CD4-positive, alpha-beta T cell treated with Interleukin-17A for 1 hour (primary cell): ENCODE data around the gene SDHD.
A peak's percentile ranks its signal among the peaks of the same experiment; 100 is the strongest.
"Not testable (repeated sequence)": the region's sequence is repeated elsewhere in the genome, so short reads cannot be mapped to it uniquely, and the experiment has no call there.

Experiments used
- DNase-seq: peaks from one replicate; pipeline ENCODE4 v3.0.0-alpha.2; 2020

Gene SDHD

GRCh38 chr11:112086422-112087191 lies at the start of gene SDHD, which contains the start of gene TIMM8B:
Gene SDHD, plus strand, starts transcription at chr11:112086873. Its CDS starts 35 bp downstream, at chr11:112086908.
Gene TIMM8B, minus strand, starts transcription at chr11:112086756. Its CDS starts 33 bp downstream, at chr11:112086723.
- DNase-seq: peak; percentile 98

DNA sequence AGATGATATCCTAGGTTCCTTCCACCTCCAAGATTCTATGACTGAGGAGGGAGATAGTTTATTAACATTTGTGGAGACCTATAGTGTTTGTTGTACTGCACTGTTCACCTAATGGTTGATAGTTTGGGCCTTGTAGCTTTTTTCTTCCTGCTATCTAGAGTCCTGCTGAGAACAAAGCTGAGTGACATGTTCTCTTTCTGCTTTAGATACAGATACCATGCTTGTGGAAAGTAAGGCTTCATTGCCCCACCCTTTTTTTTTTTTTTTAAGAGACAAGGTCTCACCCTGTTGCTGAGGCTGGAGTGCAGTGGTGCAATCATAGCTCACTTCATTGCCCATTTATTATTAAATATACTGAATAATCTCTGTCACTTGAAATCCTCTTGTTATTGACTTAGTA lies 49.1 kb upstream of the SDHD start:
- DNase-seq: no peak

DNA sequence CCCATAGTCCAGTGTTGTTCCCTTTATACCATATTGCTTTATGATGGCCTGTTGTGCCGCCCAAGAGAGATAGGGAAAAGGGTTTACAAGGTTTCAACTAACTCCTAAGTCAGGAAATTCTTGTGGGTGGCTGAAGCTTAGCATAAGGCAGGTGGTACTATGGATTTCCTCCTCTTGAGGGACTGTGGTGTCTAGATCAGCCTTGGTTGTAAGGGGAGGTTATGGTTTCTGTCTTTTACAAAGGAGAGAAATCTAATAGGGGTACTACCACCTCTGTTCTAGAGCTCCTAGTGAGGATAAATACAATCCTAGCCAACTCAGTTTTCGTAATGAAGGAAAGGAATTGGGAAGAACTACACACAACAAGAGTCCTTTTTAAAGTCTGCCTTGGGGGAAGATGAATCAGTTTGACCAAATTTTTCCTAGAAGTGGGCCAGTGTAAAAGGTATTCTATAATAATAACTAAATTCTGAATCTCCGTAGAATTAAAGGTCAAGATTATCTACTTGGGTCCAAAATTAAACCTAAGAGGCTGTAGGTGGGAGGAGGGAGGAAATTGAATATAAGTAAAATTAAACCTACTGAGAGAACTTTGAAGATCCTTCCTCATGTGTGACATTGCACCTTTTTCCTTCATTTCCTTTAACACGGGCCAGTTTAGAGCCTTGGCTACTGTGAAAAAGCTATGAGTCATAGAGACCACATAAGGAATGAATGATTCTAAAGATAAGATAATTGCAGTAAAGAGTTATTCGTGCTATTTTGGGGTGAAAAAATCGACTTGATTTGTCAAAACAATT lies 44.3 kb upstream of the SDHD start:
- no peak for DNase-seq

GRCh38 chr11:112042961-112043304 lies 43.7 kb upstream of the SDHD start:
- no peak for DNase-seq

- DNase-seq: no peak
Observed at GRCh38 chr11:112044961-112045360, 41.7 kb upstream of the SDHD start.

GRCh38 chr11:112046647-112047046 lies 40.0 kb upstream of the SDHD start:
- DNase-seq: not testable (repeated sequence)

GRCh38 chr11:112048256-112048655 lies 38.4 kb upstream of the SDHD start:
- not testable (repeated sequence) for DNase-seq

DNA sequence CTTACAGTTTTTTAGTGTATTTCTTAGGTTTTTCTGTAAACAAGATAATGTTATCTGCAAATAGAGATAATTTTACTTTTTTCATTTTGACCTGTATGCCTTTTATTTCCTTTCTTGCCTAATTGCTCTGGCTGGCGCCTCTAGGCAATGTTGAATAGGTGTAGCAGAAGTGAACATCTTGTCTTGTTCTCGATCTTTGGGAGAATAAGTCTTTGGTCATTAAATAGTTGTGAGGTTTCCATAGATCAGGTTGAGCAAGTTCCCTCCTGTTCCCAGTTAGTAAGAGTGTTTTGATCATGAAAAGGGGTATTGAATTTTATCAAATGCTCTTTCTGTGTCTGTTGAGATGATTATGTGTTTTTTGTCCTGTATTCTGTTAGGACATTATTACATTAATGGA lies 36.9 kb upstream of the SDHD start:
- DNase-seq: no peak

DNA sequence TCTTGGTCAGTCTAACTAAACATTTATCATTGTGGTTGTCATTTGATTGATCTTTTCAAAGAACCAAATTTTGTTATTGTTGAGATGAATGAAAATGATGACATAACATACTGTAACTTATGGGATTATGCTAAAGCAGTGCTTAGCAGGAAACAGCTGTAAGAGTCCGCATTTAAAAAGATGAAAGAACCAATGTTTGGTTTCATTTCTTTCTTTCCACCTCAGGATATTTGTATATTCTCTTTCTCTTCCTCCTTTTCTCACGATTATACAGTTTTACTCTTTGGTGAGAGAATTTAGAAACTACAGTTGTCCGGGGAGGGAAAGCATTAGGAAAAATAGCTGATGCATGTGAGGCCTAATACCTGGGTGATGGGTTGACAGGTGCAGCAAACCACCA lies 36.0 kb upstream of the SDHD start:
- DNase-seq: no peak

DNA sequence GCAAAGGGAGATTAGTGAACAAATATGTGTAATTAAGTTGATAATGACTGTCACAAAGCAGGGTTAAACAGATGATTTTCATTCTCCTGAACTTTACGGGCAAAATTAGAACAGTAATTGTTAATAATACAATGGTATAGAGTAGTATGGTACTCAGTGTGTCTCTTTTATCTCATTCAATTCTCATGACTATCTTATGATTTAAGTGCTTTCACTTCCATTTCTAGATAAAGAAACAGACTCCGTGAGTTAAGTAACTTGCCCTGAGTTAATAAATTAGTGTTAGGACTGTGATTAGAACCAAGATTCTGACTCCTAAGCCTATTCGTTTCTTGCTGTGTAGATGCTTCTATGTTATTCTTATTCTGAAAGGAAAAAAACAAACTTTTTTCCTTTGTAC lies 34.9 kb upstream of the SDHD start:
- DNase-seq: no peak

GRCh38 chr11:112057170-112057569 lies 29.5 kb upstream of the SDHD start:
- no peak for DNase-seq

DNA sequence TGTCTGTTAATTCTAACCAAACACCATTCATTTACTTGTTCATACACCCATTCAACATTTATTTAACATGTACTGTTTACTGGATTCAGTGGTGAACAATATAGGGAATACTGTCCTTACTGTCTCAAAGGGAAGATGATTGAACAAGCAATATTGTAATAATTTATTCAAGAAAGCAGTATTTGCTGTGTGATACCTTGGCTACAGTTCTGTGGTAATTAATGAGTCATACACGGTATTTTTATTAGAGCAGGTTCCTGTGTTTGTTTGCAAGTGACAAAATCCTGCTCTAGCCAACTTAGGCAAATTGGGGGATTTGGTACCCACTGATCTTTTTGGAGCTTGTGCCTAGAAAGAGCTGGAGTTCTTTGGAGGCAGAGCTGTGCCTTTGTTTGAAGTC lies 28.6 kb upstream of the SDHD start:
- no peak for DNase-seq

GRCh38 chr11:112062923-112063322 lies 23.8 kb upstream of the SDHD start:
- no peak for DNase-seq

GRCh38 chr11:112073941-112074811 lies 12.5 kb upstream of the SDHD start, which contains the start of the genes NKAPD1 and PIH1D2:
Gene NKAPD1, plus strand, starts transcription at chr11:112074299. Its CDS starts 1,276 bp downstream, at chr11:112075575.
Gene PIH1D2, minus strand, starts transcription at chr11:112074017. Its CDS starts 843 bp downstream, at chr11:112073174.
- DNase-seq: peak; percentile 91

- no peak for DNase-seq
Observed at GRCh38 chr11:112082729-112083128, 3.9 kb upstream of the SDHD start.

DNA sequence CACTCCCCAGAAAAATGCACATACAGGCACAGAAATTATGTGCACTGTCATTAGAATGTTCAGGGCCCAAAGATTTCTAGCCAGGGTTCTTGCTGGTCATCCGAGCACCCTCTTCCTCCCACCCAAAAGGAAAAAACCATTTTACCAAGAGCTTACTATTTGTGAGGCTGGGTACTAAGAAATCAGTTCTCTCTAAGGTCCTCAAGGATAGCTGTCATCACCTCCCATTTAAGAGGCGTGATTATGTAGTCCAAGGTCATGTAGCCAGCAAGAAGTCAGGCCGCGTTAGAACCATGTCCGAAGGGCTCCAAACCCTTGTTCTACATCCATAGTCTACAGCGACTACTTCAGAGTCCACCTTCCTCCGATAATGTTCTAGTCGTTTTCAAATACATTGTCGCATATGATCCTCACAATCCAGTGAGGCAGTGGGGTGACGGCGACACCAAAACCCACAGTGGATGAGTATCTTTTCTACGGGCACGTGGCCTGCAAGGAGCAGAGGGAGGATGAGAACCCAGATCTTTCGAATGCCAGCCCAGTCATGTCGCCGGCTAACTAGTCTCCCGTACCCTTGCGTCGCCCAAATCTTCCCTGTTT lies 751 bp upstream of the SDHD start:
- DNase-seq: peak; percentile 34

GRCh38 chr11:112087212-112087611 lies 539 bp downstream of the SDHD start:
- no peak for DNase-seq

DNA sequence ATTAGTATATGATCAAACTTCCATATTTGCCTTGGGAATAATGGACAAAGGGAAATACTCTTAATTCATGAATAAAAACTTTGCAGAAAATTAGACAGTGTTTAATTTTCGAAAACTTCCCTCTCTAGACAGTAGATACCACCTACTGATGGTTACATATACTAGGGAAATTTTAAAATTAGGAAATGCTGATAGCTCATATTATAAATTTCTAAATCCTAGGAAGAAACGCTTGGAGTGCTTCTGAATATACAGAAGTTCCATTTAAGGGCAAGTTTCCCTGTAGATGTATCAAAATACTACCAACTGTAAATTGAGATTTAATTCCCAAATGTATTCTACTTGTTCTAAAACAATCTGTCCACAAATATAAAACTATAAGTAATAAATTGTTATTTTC lies 8.6 kb downstream of the SDHD start:
- not testable (repeated sequence) for DNase-seq

DNA sequence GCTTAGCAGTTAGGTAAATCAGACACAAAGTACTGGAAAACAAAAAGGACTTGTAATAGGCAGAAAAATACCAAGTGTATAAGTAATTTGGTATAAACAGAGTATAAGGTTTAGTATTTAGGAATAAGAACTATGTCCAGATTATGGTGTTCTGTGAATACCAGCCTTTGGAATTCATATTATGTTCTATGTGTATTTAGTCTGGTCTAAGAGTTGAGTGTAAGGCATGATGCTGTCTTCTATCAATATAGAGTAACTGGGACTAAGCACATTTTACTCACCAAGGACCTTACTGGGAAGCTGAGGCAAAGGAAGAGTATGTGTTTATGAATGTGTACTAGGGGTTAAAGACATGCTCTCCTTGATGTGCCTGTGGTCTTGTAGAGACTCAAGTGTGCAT lies 9.5 kb downstream of the SDHD start:
- DNase-seq: no peak

- no peak for DNase-seq
Observed at GRCh38 chr11:112097734-112098528, 11.3 kb downstream of the SDHD start.

DNA sequence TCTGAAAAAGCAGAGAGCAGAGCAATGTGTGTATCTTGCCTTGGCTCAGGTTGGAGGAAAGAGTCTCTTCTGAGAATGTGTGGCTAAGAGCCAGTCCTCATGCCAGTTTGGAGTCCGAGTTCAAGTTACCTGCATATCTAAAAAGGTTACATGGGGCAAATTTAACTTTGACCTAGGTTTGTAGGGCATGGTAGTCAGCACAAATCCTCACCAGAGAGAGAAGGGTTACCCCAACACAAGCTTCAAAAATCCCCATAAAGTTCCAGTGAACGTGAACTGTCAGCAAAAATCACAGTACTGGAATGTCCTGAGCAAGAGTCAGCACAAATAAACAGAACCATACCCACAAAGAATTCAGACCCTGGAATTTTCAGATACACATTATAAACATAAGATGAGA lies 13.8 kb downstream of the SDHD start:
- no peak for DNase-seq

GRCh38 chr11:112103446-112103845 lies 16.8 kb downstream of the SDHD start:
- no peak for DNase-seq
